Endothelial cell of umbilical vein (primary cell): ENCODE data around the gene ABCB7. TPM values are rescaled to one million over a fixed set of nuclear protein-coding genes. Genes with fewer than 3 reads are reported as not detected.

Experiments used
- BruUV-seq: library from RNA; stranded (reverse); fragments of 400-500 nt; replicated peaks from 2 replicates; lab custom pipeline; 2021; lab: Mats Ljungman, UMichigan
- CTCF ChIA-PET: fragments of 300-600, 350-600 bp; sonication (Branson Sonifier 250); formaldehyde crosslinking; loops from one replicate; lab custom pipeline; 2021; ENCODE audit warnings: antibody characterized with exemption, inconsistent platforms; lab: Charles Lee
- POLR2A ChIA-PET: fragments of 300-600, 350-600 bp; sonication (Branson Sonifier 250); formaldehyde crosslinking; loops from one replicate; lab custom pipeline; 2021; ENCODE audit warnings: antibody characterized with exemption, inconsistent platforms; lab: Charles Lee
- DNase-seq: peaks from one replicate; pipeline ENCODE4 v3.0.0-alpha.2; 2011; ENCODE audit warnings: low read depth, low spot score
- FAIRE-seq: peaks from 2 replicates; lab custom pipeline; 2011; peaks lifted over from hg19 to GRCh38; lab: Jason Lieb, UNC
- H2AFZ ChIP-seq: 2 replicates; pipeline ENCODE4 v1.6.0; 2012; ENCODE audit warnings: low read depth, low read length, control low read depth, inconsistent platforms
- H3K27ac ChIP-seq: 2 replicates; pipeline ENCODE4 v1.5.1; 2011; ENCODE audit warnings: low read depth, mild to moderate bottlenecking, control low read depth, low read length, moderate library complexity; ENCODE audit not compliant: insufficient read depth
- H3K27me3 ChIP-seq, 2 experiments: 2 replicates each; pipeline versions ENCODE4 v1.6.0 to v1.6.1; 2011; ENCODE audit warnings: low read length in 2 of 2, mixed read lengths in 1 of 2; ENCODE audit not compliant: control insufficient read depth in 2 of 2, insufficient read depth in 2 of 2
- H3K36me3 ChIP-seq, 2 experiments: 2 replicates in 1 of 2; 3 replicates in 1 of 2; pipeline ENCODE4 v1.5.1; 2011; ENCODE audit warnings: low read length in 2 of 2, mild to moderate bottlenecking in 1 of 2, moderate library complexity in 1 of 2; ENCODE audit not compliant: control insufficient read depth in 2 of 2, insufficient read depth in 2 of 2; ENCODE audit errors: extremely low read depth in 1 of 2
- H3K4me1 ChIP-seq: 3 replicates; pipeline ENCODE4 v1.5.1; 2011; ENCODE audit warnings: mild to moderate bottlenecking, low read length; ENCODE audit not compliant: control insufficient read depth, insufficient read depth; ENCODE audit errors: extremely low read depth
- H3K4me2 ChIP-seq: 2 replicates; pipeline ENCODE4 v1.6.1; 2011; ENCODE audit warnings: low read length, control low read depth, mixed read lengths; ENCODE audit not compliant: insufficient read depth
- H3K4me3 ChIP-seq, 3 experiments: fragments of 200-600 bp in 1 of 3; sonication (generic), shearing (Covaris generic) in 1 of 3; replicated peaks in 1 of 3; 2 replicates each; pipeline ENCODE4 v1.5.1; 2011 to 2016; ENCODE audit warnings: control low read depth in 3 of 3, low read length in 3 of 3, mild to moderate bottlenecking in 2 of 3, inconsistent platforms in 1 of 3, low read depth in 1 of 3, moderate library complexity in 1 of 3; ENCODE audit not compliant: insufficient read depth in 1 of 3
- H3K79me2 ChIP-seq: 2 replicates; pipeline ENCODE4 v1.6.0; 2012; ENCODE audit warnings: low read length, inconsistent platforms; ENCODE audit not compliant: control insufficient read depth, insufficient read depth
- H3K9ac ChIP-seq: replicated peaks from 2 replicates; pipeline ENCODE3; 2011; ENCODE audit warnings: low read length, control low read depth; ENCODE audit not compliant: insufficient read depth; ENCODE audit errors: extremely low read depth
- H3K9me1 ChIP-seq: replicated peaks from 3 replicates; pipeline ENCODE4 v1.6.0; 2011; ENCODE audit warnings: mild to moderate bottlenecking, low read length; ENCODE audit not compliant: control insufficient read depth, insufficient read depth; ENCODE audit errors: extremely low read depth
- H3K9me3 ChIP-seq: replicated peaks from 2 replicates; pipeline ENCODE4 v1.5.1; 2012; ENCODE audit warnings: low read length, inconsistent platforms; ENCODE audit not compliant: control insufficient read depth, insufficient read depth
- H4K20me1 ChIP-seq: replicated peaks from 2 replicates; pipeline ENCODE3; 2011; ENCODE audit warnings: mild to moderate bottlenecking, low read length; ENCODE audit not compliant: control insufficient read depth, insufficient read depth; ENCODE audit errors: extremely low read depth
- GATA2 ChIP-seq: IDR thresholded peaks from 2 replicates; pipeline ENCODE4 v1.7.0; 2011; ENCODE audit warnings: low read depth, mild to moderate bottlenecking, moderate library complexity, mixed read lengths, low read length; ENCODE audit not compliant: insufficient read length, insufficient read depth
- MYC ChIP-seq: IDR thresholded peaks from one replicate; pipeline ENCODE4 v1.6.1; 2011; ENCODE audit warnings: mild to moderate bottlenecking, low read depth, low read length
- POLR2AphosphoS5 ChIP-seq: IDR thresholded peaks from 2 replicates; pipeline ENCODE4 v1.6.1; 2012; ENCODE audit warnings: low read depth, mild to moderate bottlenecking, control low read depth, low read length, moderate library complexity; ENCODE audit not compliant: insufficient read depth
- dilution Hi-C: fragments of 300-500 bp; cut with MboI; formaldehyde crosslinking; loops from one replicate; pipeline ENCODE4 v1.15.0; 2019; ENCODE audit warnings: low sequenced_read_pairs; ENCODE audit not compliant: extremely low pct_ligation_motif_present
- intact Hi-C: fragments of 100-400 bp; cut with micrococcal nuclease; formaldehyde crosslinking; loops from one replicate; pipeline ENCODE4 v1.10.0; 2022
- polyA plus RNA-seq, 4 experiments: library from polyadenylated mRNA; depleted of rRNA in 3 of 4; stranded (reverse) in 3 of 4; unstranded in 1 of 4; fragments of >200 nt; gene quantifications; 2 replicates each; pipeline versions ENCODE4 v1.2.1 to v1.2.3, GENCODE V29; 2011 to 2012; ENCODE audit warnings: missing spikeins in 1 of 4
- total RNA-seq: library from RNA; stranded (reverse); gene quantifications from 2 replicates; pipeline ENCODE4 v1.2.3, GENCODE V29; 2021
- TF ChIP-seq, protein P1 (sequence below): IDR thresholded peaks from 2 replicates; pipeline ENCODE4 v1.6.1; 2011; ENCODE audit not compliant: insufficient read depth, insufficient read length

ABCB7 gene
- total and polyA plus RNA-seq, 2 donors (not counting 3 experiments of a cell fraction or from before 2014, with no cell fraction given), result 12.1 to 20.7 TPM

DNA sequence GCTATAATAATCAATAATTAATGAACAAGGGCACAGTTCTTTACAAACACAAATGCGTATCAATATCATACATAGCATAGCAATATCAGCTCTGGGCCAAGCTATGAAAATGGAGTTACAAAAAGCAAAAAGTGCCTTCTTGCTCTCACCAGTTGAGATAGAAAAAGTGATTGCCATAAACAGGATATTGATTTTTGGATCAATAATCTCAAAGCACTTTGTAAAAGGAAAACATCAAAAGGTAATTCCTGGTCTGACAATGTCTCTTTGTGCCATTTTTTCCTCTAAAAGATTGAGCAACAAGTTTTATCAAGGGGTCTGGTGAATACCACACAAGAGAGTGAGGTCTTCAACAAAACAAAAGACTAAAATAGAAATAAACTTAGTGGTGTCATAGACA is 42.4 kb downstream of the ABCB7 start:
- no peak for DNase-seq
- no peaks in the 10 kb centered on the region for H3K36me3 ChIP-seq
- H3K4me1 ChIP-seq, result no peaks in the 10 kb centered on the region
- no peak overlapping the region for H3K4me2 ChIP-seq
- CTCF ChIA-PET, result no interaction called here
- no peaks in the 10 kb centered on the region for H3K9me1 ChIP-seq
- no peak for FAIRE-seq
- H3K79me2 ChIP-seq, result no peaks in the 10 kb centered on the region
- no peak overlapping the region for H2AFZ ChIP-seq
- no TSS peak for BruUV-seq
- no peaks in the 10 kb centered on the region for H3K9me3 ChIP-seq
- no peak overlapping the region for H3K9ac ChIP-seq
- H3K4me3 ChIP-seq, result no peak overlapping the region
- no peak for TF ChIP-seq GATA2
- TF ChIP-seq, protein P1, sequence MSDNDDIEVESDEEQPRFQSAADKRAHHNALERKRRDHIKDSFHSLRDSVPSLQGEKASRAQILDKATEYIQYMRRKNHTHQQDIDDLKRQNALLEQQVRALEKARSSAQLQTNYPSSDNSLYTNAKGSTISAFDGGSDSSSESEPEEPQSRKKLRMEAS, result no peak
- H3K27me3 ChIP-seq, result no peaks in the 10 kb centered on the region
- intact Hi-C loops (no loop called here), dilution Hi-C loops (no loop called here)
- no peaks in the 10 kb centered on the region for H4K20me1 ChIP-seq
- POLR2A ChIA-PET, result no interaction called here
- H3K27ac ChIP-seq, result no peak overlapping the region

DNA sequence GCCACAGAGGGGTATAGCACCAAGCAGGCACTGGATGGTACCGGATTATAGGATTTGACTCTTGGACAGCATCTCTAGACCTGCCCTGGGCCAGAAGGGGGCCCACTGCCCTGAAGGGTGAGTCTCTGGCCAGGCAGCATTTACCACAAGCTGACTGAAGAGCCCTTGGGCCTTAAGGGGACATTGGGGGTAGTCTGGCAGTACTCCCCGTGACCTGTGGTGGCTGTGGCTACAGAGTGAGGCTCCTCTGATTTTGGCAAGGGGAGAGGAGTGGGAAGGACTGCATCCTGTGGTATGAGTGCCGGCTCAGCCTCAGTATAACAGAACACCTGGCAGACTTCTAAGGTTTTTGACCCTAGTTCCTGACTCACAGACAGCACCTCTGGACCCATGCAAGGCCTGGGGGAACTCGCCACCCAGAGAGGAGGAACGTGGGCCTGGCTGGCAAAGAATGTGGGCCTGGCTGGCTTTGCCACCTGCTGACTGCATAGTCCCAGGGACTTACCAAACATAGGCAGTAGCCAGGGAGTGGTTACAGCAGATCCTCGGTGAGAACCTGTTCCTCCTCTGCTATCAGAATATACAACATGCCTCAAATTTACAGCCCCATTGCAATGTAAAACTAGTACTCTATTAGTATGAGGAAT is 48.1 kb downstream of the ABCB7 start:
- DNase-seq (no peak), FAIRE-seq (no peak)
- ChIA-PET CTCF (no interaction called here), POLR2A (no interaction called here)
- no peak for TF ChIP-seq MYC
- TF ChIP-seq GATA2, result no peak
- TF ChIP-seq POLR2AphosphoS5, result no peak
- H3K4me2 ChIP-seq, result no peak overlapping the region
- no peak overlapping the region for H3K9ac ChIP-seq
- H3K36me3 ChIP-seq, result no peaks in the 10 kb centered on the region
- dilution Hi-C loops, result no loop called here
- no peak overlapping the region for H3K27ac ChIP-seq
- H2AFZ ChIP-seq, result no peak overlapping the region
- intact Hi-C loops, result no loop called here
- no peaks in the 10 kb centered on the region for H3K27me3 ChIP-seq
- no peaks in the 10 kb centered on the region for H3K9me1 ChIP-seq
- H4K20me1 ChIP-seq, result no peaks in the 10 kb centered on the region
- no peaks in the 10 kb centered on the region for H3K9me3 ChIP-seq
- no peaks in the 10 kb centered on the region for H3K4me1 ChIP-seq
- BruUV-seq, result no TSS peak
- H3K79me2 ChIP-seq, result no peaks in the 10 kb centered on the region
- H3K4me3 ChIP-seq, result no peak overlapping the region
